ENCODE measurements around the gene ZNF683. TPM values are rescaled to one million over a fixed set of nuclear protein-coding genes. Genes with fewer than 3 reads are reported as not detected.

The ZNF683 gene
- total and polyA plus RNA-seq, 9 of the 15 experiments (the other 6 are each of a cell fraction or from before 2014, with no cell fraction given), result not detected

- TF ChIP-seq LCOR (CRISPR knock-in tag; IDR thresholded peaks at IDR 0.05) (peak; percentile 67), KLF16 (IDR thresholded peaks at IDR 0.05) (peak; percentile 27; the same call in 1 of the 2 replicates), SLC30A9 (CRISPR knock-in tag; IDR thresholded peaks at IDR 0.05) (no peak), XRCC5 (IDR thresholded peaks at IDR 0.05; ENCODE audit: low read depth, low read length) (peak; percentile 92), ATF4 (CRISPR knock-in tag; IDR thresholded peaks at IDR 0.05) (no peak), ZC3H11A (IDR thresholded peaks at IDR 0.05; ENCODE audit: low read depth, low read length) (0 out of 2 replicates have a peak, but pooled peaks have one; percentile 30), NCOA6 (IDR thresholded peaks at IDR 0.05) (no peak), CHD2 (IDR thresholded peaks at IDR 0.05; ENCODE audit: low read depth, low read length) (peak; percentile 81), AFF1 (IDR thresholded peaks at IDR 0.05; ENCODE audit: low read depth in 1 of 2, partially characterized antibody in 2 of 2) (peak in 1 of 2 experiments; percentile 56), MAX (CRISPR knock-in tag; IDR thresholded peaks at IDR 0.05) (peak; percentile 41; the same call in 1 of the 2 replicates), MAZ (CRISPR knock-in tag; conservative IDR thresholded peaks at IDR 0.05 in 1 of 2, IDR thresholded peaks at IDR 0.05 in 1 of 2) (peak; percentile 82 to 86), ERF (CRISPR knock-in tag; IDR thresholded peaks at IDR 0.05) (peak; percentile 60; the same call in 1 of the 2 replicates), TFAP4 (CRISPR knock-in tag; IDR thresholded peaks at IDR 0.05; ENCODE audit: borderline replicate concordance) (peak; percentile 64; the same call in 1 of the 2 replicates), RB1 (IDR thresholded peaks at IDR 0.05; ENCODE audit: low read depth) (peak; percentile 71; the same call in 1 of the 2 replicates), ZNF384 (IDR thresholded peaks at IDR 0.05; ENCODE audit: low read depth, low read length) (peak; percentile 51), HOXB6 (CRISPR knock-in tag; IDR thresholded peaks at IDR 0.05; ENCODE audit: borderline replicate concordance) (peak; percentile 8; the same call in 1 of the 2 replicates)
- TF ChIP-seq, protein P1, sequence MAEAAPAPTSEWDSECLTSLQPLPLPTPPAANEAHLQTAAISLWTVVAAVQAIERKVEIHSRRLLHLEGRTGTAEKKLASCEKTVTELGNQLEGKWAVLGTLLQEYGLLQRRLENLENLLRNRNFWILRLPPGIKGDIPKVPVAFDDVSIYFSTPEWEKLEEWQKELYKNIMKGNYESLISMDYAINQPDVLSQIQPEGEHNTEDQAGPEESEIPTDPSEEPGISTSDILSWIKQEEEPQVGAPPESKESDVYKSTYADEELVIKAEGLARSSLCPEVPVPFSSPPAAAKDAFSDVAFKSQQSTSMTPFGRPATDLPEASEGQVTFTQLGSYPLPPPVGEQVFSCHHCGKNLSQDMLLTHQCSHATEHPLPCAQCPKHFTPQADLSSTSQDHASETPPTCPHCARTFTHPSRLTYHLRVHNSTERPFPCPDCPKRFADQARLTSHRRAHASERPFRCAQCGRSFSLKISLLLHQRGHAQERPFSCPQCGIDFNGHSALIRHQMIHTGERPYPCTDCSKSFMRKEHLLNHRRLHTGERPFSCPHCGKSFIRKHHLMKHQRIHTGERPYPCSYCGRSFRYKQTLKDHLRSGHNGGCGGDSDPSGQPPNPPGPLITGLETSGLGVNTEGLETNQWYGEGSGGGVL (CRISPR knock-in tag; IDR thresholded peaks at IDR 0.05), result no peak
- TF ChIP-seq, protein P2, sequence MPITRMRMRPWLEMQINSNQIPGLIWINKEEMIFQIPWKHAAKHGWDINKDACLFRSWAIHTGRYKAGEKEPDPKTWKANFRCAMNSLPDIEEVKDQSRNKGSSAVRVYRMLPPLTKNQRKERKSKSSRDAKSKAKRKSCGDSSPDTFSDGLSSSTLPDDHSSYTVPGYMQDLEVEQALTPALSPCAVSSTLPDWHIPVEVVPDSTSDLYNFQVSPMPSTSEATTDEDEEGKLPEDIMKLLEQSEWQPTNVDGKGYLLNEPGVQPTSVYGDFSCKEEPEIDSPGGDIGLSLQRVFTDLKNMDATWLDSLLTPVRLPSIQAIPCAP (CRISPR knock-in tag; IDR thresholded peaks at IDR 0.05; ENCODE audit: borderline replicate concordance), result no peak
Observed at GRCh38 chr1:26321315-26322041, 51.1 kb downstream of the ZNF683 start (continued).
